Thymus (tissue), 11 donors: ENCODE data around the gene GCSAM. TPM values are rescaled to one million over a fixed set of nuclear protein-coding genes. Genes with fewer than 3 reads are reported as not detected.
A peak's percentile ranks its signal among the peaks of the same experiment; 100 is the strongest.

Experiments
- DNase-seq, 9 donors: peaks; one replicate each; pipeline ENCODE4 v3.0.0-alpha.2; 2013; ENCODE audit warnings: low spot score in 9 of 9, low read depth in 6 of 9, missing footprints in 1 of 9
- H3K27ac ChIP-seq, 2 donors: one replicate each; pipeline ENCODE4 v1.5.1; 2013; ENCODE audit warnings: control low read depth in 1 of 2, low read depth in 1 of 2, low read length in 1 of 2, mild to moderate bottlenecking in 1 of 2, moderate library complexity in 1 of 2
- H3K27me3 ChIP-seq, 2 donors: one replicate each; pipeline ENCODE4 v1.5.1; 2013; ENCODE audit warnings: low read length in 1 of 2; ENCODE audit not compliant: control insufficient read depth in 2 of 2, insufficient read depth in 1 of 2
- H3K36me3 ChIP-seq, 2 donors: one replicate each; pipeline ENCODE4 v1.5.1; 2013; ENCODE audit warnings: low read length in 1 of 2, mild to moderate bottlenecking in 1 of 2, moderate library complexity in 1 of 2; ENCODE audit not compliant: control insufficient read depth in 2 of 2, insufficient read depth in 2 of 2
- H3K4me1 ChIP-seq, 2 donors: one replicate each; pipeline ENCODE4 v1.5.1; 2013; ENCODE audit warnings: low read length in 2 of 2; ENCODE audit not compliant: control insufficient read depth in 2 of 2, insufficient read depth in 2 of 2
- H3K4me3 ChIP-seq, 2 donors: one replicate each; pipeline ENCODE4 v1.5.1; 2013; ENCODE audit warnings: low read length in 2 of 2, control low read depth in 1 of 2, mild to moderate bottlenecking in 1 of 2
- H3K9me3 ChIP-seq, 2 donors: one replicate each; pipeline ENCODE4 v1.5.1; 2013; ENCODE audit warnings: low read length in 1 of 2, mild to moderate bottlenecking in 1 of 2; ENCODE audit not compliant: control insufficient read depth in 2 of 2, insufficient read depth in 1 of 2
- WGBS: extraction: QIAGEN DNeasy Blood & Tissue Kit; methylation state at CpG from one replicate; pipeline ENCODE4 v1.1.7; 2013; 5-methylcytosine and 5-hydroxymethylcytosine counted together
- polyA plus RNA-seq: library from polyadenylated mRNA; stranded (reverse); fragments of 200-250 nt; gene quantifications from one replicate; pipeline ENCODE4 v1.2.3, GENCODE V29; 2013
- total RNA-seq: library from RNA; stranded (reverse); fragments of 120-200 nt; gene quantifications from one replicate; pipeline ENCODE4 v1.2.4, GENCODE V29; 2013
- donor health status: healthy.

GCSAM gene
- total and polyA plus RNA-seq, 2 donors: 18.0 to 40.1 TPM

GRCh38 chr3:112086875-112087524, 46.0 kb downstream of the GCSAM start:
- Histone ChIP-seq H3K27ac (no peak overlapping the region), H3K27me3 (peaks cover 0 to 10% of the 10 kb centered on the region in 2 donors), H3K4me1 (peaks cover 30 to 51% of the 10 kb centered on the region in 2 donors), H3K4me3 (peak overlapping the region; percentile 73 to 87), H3K36me3 (no peaks in the 10 kb centered on the region), H3K9me3 (no peaks in the 10 kb centered on the region)
- no peak for DNase-seq
- WGBS: 38% methylated on average over 14 of the region's 14 CpGs

- peak in 4 of 9 donors; percentile 35 to 73 (median 53) for DNase-seq
- H3K27ac ChIP-seq: peak within 1 kb of the TSS; percentile 32 to 81
- no peaks in the 10 kb centered on the region for H3K36me3 ChIP-seq
- peaks cover 0 to 10% of the 10 kb centered on the region in 2 donors for H3K27me3 ChIP-seq
- H3K9me3 ChIP-seq: no peaks in the 10 kb centered on the region
- H3K4me1 ChIP-seq: peaks cover 30 to 46% of the 10 kb centered on the region in 2 donors
- 1% methylated on average over 67 of the region's 67 CpGs for WGBS
- H3K4me3 ChIP-seq: peak within 1 kb of the TSS; percentile 73 to 87
Measured at GRCh38 chr3:112086076-112086854, 46.8 kb downstream of the GCSAM start, which contains the start of gene C3orf52. Gene C3orf52 (plus strand): TSS chr3:112086389. CDS start chr3:112086408, 19 bp downstream.

GRCh38 chr3:112085735-112086075, 47.3 kb downstream of the GCSAM start:
- H3K4me1 ChIP-seq: peaks cover 25 to 40% of the 10 kb centered on the region in 2 donors
- peaks cover 0 to 10% of the 10 kb centered on the region in 2 donors for H3K27me3 ChIP-seq
- WGBS: 51% methylated on average over 12 of the region's 12 CpGs
- H3K4me3 ChIP-seq: peak overlapping the region; percentile 73 to 87
- peak overlapping the region; percentile 32 to 81 for H3K27ac ChIP-seq
- H3K36me3 ChIP-seq: no peaks in the 10 kb centered on the region
- H3K9me3 ChIP-seq: no peaks in the 10 kb centered on the region
- no peak for DNase-seq

- Histone ChIP-seq H3K9me3 (no peaks in the 10 kb centered on the region), H3K27ac (no peak overlapping the region), H3K36me3 (no peaks in the 10 kb centered on the region), H3K4me1 (peaks cover 20 to 35% of the 10 kb centered on the region in 2 donors), H3K27me3 (peaks cover 0 to 10% of the 10 kb centered on the region in 2 donors), H3K4me3 (peak overlapping the region; percentile 73 to 87)
- 97% methylated on average over 7 of the region's 7 CpGs for WGBS
- peak in 1 of 9 donors; percentile 16 for DNase-seq
Measured at GRCh38 chr3:112084980-112085705, 47.9 kb downstream of the GCSAM start.

- Histone ChIP-seq H3K27me3 (peaks cover 0 to 10% of the 10 kb centered on the region in 2 donors), H3K4me3 (no peak overlapping the region), H3K9me3 (no peaks in the 10 kb centered on the region), H3K4me1 (peaks cover 15 to 33% of the 10 kb centered on the region in 2 donors), H3K36me3 (no peaks in the 10 kb centered on the region), H3K27ac (no peak overlapping the region)
- no peak for DNase-seq
- WGBS: 98% methylated on average over 4 of the region's 4 CpGs
Measured at GRCh38 chr3:112083239-112083638, 49.8 kb downstream of the GCSAM start.

GRCh38 chr3:112078125-112079083, 54.6 kb downstream of the GCSAM start:
- H3K36me3 ChIP-seq: no peaks in the 10 kb centered on the region
- DNase-seq: no peak
- H3K4me3 ChIP-seq: no peak overlapping the region
- 89% methylated on average over 10 of the region's 10 CpGs for WGBS
- no peaks in the 10 kb centered on the region for H3K9me3 ChIP-seq
- H3K27me3 ChIP-seq: no peaks in the 10 kb centered on the region
- no peak overlapping the region for H3K27ac ChIP-seq
- H3K4me1 ChIP-seq: peaks cover 32 to 38% of the 10 kb centered on the region in 2 donors

GRCh38 chr3:112074616-112075497, 58.2 kb downstream of the GCSAM start:
- Histone ChIP-seq H3K4me1 (peaks cover 34 to 51% of the 10 kb centered on the region in 2 donors), H3K27ac (peak overlapping the region; percentile 89 to 97), H3K36me3 (no peaks in the 10 kb centered on the region), H3K9me3 (peaks cover 0 to 10% of the 10 kb centered on the region in 2 donors), H3K27me3 (no peaks in the 10 kb centered on the region), H3K4me3 (peak overlapping the region; percentile 7 to 44)
- peak in 8 of 9 donors; percentile 58 to 91 (median 74) for DNase-seq
- WGBS: 55% methylated on average over 6 of the region's 6 CpGs
